ENCODE results near the gene PCDHGB3. TPM values are rescaled to one million over a fixed set of nuclear protein-coding genes. Genes with fewer than 3 reads are reported as not detected.
"Not testable (repeated sequence)": the region's sequence is repeated elsewhere in the genome, so short reads cannot be mapped to it uniquely, and the experiment has no call there.

The PCDHGB3 gene
- total RNA-seq, 2 experiments from 2014 or later: 0.44 to 0.82 TPM

DNA sequence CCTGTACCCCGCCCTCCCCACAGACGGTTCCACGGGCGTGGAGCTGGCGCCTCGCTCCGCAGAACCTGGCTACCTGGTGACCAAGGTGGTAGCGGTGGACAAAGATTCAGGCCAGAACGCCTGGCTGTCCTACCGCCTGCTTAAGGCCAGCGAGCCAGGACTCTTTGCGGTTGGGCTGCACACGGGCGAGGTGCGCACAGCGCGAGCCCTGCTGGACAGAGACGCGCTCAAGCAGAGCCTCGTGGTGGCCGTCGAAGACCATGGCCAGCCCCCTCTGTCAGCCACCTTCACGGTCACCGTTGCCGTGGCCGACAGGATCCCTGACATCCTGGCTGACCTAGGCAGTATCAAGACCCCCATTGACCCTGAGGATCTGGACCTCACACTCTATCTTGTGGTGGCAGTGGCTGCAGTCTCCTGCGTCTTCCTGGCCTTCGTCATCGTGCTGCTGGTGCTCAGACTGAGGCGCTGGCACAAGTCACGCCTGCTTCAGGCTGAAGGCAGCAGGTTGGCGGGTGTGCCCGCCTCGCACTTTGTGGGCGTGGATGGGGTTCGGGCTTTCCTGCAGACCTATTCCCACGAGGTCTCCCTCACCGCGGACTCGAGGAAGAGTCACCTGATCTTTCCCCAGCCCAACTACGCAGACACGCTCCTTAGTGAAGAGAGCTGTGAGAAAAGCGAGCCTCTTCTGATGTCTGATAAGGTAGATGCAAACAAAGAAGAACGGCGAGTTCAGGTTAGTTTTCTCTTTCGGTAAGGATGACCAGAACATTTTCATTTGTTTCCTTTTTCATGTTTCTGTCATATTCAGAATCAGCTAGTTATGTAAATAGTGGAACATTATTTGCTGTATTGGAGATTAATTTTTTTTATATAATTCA lies 3.8 kb upstream of the PCDHGB3 start:
- Mint-ChIP-seq H3K4me1 (peaks cover 4% of the 10 kb centered on the region), H3K9me3 (peaks cover 22% of the 10 kb centered on the region), H3K27ac (no peak overlapping the region), H3K27me3 (peaks cover 64% of the 10 kb centered on the region), H3K4me3 (no peak overlapping the region), H3K36me3 (peaks cover 15% of the 10 kb centered on the region)
- DNase-seq (no peak), ATAC-seq (ENCODE audit: low read depth) (no peak)
- POLR2A ChIA-PET: no interaction called here

DNA sequence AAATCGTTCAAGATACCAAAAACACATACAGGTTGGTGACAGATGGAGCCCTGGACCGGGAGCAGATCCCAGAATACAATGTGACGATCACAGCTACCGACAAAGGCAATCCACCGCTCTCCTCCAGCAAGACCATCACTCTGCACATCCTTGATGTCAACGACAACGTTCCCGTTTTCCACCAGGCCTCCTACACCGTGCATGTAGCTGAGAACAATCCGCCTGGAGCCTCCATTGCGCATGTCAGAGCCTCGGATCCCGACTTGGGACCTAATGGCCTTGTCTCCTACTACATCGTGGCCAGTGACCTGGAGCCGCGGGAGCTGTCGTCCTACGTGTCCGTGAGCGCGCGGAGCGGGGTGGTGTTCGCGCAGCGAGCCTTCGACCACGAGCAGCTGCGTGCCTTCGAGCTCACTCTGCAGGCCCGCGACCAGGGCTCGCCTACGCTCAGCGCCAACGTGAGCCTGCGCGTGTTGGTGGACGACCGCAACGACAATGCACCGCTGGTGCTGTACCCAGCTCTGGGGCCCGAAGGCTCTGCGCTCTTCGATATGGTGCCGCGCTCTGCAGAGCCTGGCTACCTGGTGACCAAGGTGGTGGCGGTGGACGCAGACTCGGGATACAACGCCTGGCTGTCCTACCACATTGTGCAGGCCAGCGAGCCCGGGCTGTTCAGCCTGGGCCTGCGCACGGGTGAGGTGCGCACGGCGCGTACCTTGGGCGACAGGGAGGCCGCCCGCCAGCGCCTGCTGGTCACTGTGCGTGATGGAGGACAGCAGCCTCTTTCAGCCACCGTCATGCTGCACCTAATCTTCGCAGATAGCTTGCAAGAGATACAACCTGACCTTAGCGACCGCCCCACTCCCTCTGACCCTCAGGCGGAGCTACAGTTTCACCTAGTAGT lies 1.8 kb downstream of the PCDHGB3 start:
- Mint-ChIP-seq H3K9me3 (peaks cover 26% of the 10 kb centered on the region), H3K27ac (no peak overlapping the region), H3K36me3 (no peaks in the 10 kb centered on the region), H3K27me3 (peaks cover 42% of the 10 kb centered on the region), H3K4me3 (no peak overlapping the region), H3K4me1 (peaks cover 4% of the 10 kb centered on the region)
- no peak for ATAC-seq (ENCODE audit: low read depth)
- POLR2A ChIA-PET: no interaction called here
- no peak for DNase-seq

DNA sequence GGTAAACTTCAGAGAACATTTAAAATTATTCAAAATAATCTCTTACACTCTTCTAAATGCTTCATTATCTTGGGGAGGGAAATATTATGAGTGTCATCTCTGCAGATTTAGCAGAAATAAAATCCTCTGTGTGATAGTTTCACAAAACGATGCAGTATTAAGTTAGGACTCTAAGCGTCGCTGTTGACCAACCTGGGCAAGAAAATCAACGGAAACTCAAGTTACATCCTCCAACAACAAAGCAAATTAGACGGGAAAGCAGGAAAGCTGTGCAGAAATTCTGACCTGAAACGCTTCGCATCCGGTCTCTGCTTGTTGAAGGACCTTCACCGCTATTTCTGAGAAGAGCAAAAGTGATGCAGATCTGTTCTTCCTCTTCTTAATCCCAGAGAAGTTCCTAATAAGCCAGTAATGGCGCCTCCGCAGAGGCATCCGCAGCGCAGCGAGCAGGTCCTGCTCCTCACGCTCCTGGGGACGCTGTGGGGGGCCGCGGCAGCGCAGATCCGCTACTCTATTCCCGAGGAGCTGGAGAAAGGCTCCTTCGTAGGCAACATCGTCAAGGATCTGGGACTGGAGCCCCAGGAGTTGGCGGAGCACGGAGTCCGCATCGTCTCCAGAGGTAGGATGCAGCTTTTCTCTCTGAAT lies 3.8 kb downstream of the PCDHGB3 start, which contains the start of gene PCDHGA6:
Gene PCDHGA6, plus strand, starts transcription at position 219 of the 645 bp plus-strand sequence. Its CDS starts 193 bp downstream, at position 412.
- H3K27ac Mint-ChIP-seq: no peak within 1 kb of the TSS
- peaks cover 39% of the 10 kb centered on the region for H3K27me3 Mint-ChIP-seq
- peaks cover 28% of the 10 kb centered on the region for H3K9me3 Mint-ChIP-seq
- H3K4me1 Mint-ChIP-seq: peaks cover 4% of the 10 kb centered on the region
- POLR2A ChIA-PET: interaction anchor here (0.9 kb wide), 1 partner anchor 53 kb away, joined by 3 read pairs; the partner anchor contains the start of gene TAF7
- H3K4me3 Mint-ChIP-seq: peak within 1 kb of the TSS; percentile 39
- ATAC-seq (ENCODE audit: low read depth) (no peak), DNase-seq (no peak)
- H3K36me3 Mint-ChIP-seq: no peaks in the 10 kb centered on the region

- POLR2A ChIA-PET: no interaction called here
- no peak for ATAC-seq (ENCODE audit: low read depth)
- Mint-ChIP-seq H3K36me3 (no peaks in the 10 kb centered on the region), H3K9me3 (peaks cover 29% of the 10 kb centered on the region), H3K4me1 (peaks cover 4% of the 10 kb centered on the region), H3K4me3 (no peak overlapping the region), H3K27ac (no peak overlapping the region), H3K27me3 (peaks cover 35% of the 10 kb centered on the region)
- DNase-seq: no peak
These were observed 4.6 kb downstream of the PCDHGB3 start for GRCh38 chr5:141374627-141375026.

- H3K9me3 Mint-ChIP-seq: peaks cover 33% of the 10 kb centered on the region
- ATAC-seq (ENCODE audit: low read depth); H3K4me1 Mint-ChIP-seq; H3K4me3 Mint-ChIP-seq; H3K36me3 Mint-ChIP-seq; DNase-seq; H3K27ac Mint-ChIP-seq: not testable (repeated sequence)
- POLR2A ChIA-PET: interaction anchor here (0.6 kb wide), 1 partner anchor 55 kb away, joined by 3 read pairs; the partner anchor contains the start of gene TAF7
- H3K27me3 Mint-ChIP-seq: peaks cover 35% of the 10 kb centered on the region
These were observed 5.6 kb downstream of the PCDHGB3 start for GRCh38 chr5:141375444-141376155.

DNA sequence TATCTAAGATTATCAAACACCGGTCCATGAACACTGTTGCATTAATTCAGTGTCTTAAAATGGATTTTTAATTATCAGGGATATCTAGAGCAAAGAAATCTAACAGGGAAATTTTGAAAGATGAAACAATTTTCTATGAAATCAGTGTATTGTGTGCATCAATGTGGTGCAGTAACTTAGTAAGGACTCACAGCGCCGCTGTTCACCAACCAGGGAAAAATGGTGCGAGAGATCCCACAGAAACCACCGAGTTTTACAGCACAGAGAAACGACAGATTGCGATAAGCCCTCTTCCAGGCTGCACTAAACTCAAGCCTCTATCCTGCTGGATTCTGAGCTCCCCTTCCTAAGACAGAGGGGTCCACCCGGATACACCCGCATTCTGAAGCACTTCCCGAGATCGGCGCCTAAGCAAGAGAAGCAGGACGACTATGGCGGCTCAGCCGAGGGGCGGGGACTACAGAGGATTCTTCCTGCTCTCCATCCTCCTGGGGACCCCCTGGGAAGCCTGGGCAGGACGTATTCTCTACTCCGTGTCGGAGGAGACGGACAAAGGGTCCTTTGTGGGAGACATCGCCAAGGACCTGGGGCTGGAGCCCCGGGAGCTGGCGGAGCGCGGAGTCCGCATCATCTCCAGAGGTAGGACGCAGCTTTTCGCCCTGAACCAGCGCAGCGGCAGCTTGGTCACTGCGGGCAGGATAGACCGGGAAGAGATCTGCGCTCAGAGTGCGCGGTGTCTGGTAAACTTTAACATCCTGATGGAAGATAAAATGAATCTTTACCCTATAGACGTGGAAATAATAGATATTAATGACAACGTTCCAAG lies 12.6 kb downstream of the PCDHGB3 start, which contains the start of gene PCDHGA7:
Gene PCDHGA7, plus strand, starts transcription at position 274 of the 826 bp plus-strand sequence. Its CDS starts 158 bp downstream, at position 432.
- H3K27ac Mint-ChIP-seq: no peak within 1 kb of the TSS
- ATAC-seq (ENCODE audit: low read depth) (no peak), DNase-seq (no peak)
- peaks cover 14% of the 10 kb centered on the region for H3K9me3 Mint-ChIP-seq
- H3K27me3 Mint-ChIP-seq: peaks cover 27% of the 10 kb centered on the region
- H3K4me3 Mint-ChIP-seq: peak within 1 kb of the TSS; percentile 64
- POLR2A ChIA-PET: no interaction called here
- no peaks in the 10 kb centered on the region for H3K36me3 Mint-ChIP-seq
- H3K4me1 Mint-ChIP-seq: no peaks in the 10 kb centered on the region

- Mint-ChIP-seq H3K27ac (no peak overlapping the region), H3K27me3 (peaks cover 29% of the 10 kb centered on the region), H3K36me3 (peaks cover under 1% of the 10 kb centered on the region), H3K4me3 (no peak overlapping the region), H3K9me3 (peaks cover 16% of the 10 kb centered on the region), H3K4me1 (no peaks in the 10 kb centered on the region)
- POLR2A ChIA-PET: no interaction called here
- no peak for ATAC-seq (ENCODE audit: low read depth)
- no peak for DNase-seq
These were observed 13.3 kb downstream of the PCDHGB3 start for GRCh38 chr5:141383345-141383744.

DNA sequence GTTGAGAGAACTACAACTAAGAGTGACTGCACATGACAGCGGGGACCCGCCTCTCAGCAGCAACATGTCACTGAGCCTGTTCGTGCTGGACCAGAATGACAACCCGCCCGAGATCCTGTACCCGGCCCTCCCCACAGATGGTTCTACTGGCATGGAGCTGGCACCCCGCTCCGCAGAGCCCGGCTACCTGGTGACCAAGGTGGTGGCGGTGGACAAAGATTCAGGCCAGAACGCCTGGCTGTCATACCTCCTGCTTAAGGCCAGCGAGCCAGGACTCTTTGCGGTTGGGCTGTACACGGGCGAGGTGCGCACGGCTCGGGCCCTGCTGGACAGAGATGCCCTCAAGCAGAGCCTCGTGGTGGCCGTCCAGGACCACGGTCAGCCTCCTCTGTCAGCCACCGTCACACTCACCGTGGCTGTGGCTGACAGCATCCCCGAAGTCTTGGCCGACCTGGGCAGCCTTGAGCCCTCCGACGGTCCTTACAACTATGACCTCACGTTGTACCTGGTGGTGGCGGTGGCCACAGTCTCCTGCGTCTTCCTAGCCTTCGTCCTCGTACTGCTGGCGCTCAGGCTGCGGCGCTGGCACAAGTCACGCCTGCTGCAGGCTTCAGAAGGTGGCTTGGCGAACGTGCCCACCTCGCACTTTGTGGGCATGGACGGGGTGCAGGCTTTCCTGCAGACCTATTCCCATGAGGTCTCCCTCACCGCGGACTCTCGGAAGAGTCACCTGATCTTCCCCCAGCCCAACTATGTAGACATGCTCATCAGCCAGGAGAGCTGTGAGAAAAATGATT lies 14.6 kb downstream of the PCDHGB3 start:
- DNase-seq: no peak
- POLR2A ChIA-PET: no interaction called here
- Mint-ChIP-seq H3K36me3 (peaks cover 3% of the 10 kb centered on the region), H3K27ac (no peak overlapping the region), H3K4me1 (no peaks in the 10 kb centered on the region), H3K4me3 (no peak overlapping the region), H3K27me3 (peaks cover 38% of the 10 kb centered on the region), H3K9me3 (peaks cover 19% of the 10 kb centered on the region)
- ATAC-seq (ENCODE audit: low read depth): no peak

DNA sequence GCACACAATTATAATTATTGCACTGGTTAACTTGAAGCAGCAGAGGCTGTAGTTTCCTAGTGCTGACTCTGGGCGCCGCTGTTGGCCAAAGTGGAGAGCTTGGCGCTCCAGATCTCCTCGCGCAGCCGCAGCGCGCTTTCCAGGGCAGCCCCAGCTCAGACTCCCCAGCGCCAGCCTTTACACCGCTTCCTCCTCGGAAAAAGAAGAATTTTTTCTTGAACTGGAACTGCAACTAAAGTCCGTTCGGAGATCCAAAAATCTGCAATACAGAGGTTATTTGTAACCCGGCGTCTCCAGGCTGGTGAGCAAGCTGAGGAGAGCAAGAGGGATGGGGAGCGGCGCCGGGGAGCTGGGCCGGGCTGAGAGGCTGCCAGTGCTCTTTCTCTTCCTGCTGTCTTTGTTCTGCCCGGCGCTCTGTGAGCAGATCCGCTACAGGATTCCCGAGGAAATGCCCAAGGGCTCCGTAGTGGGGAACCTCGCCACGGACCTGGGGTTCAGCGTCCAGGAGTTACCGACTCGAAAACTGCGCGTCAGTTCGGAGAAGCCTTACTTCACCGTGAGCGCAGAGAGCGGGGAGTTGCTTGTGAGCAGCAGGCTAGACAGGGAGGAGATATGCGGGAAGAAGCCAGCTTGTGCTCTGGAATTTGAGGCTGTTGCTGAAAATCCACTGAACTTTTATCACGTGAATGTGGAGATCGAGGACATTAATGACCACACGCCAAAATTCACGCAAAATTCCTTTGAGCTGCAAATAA lies 17.7 kb downstream of the PCDHGB3 start, which contains the start of gene PCDHGB4:
Gene PCDHGB4, plus strand, starts transcription at position 142 of the 755 bp plus-strand sequence. Its CDS starts 187 bp downstream, at position 329.
- Mint-ChIP-seq H3K27ac (peak within 1 kb of the TSS; percentile 56), H3K4me3 (peak within 1 kb of the TSS; percentile 30), H3K9me3 (peaks cover 18% of the 10 kb centered on the region), H3K27me3 (peaks cover 36% of the 10 kb centered on the region)
- POLR2A ChIA-PET, H3K4me1 Mint-ChIP-seq, H3K36me3 Mint-ChIP-seq: not testable (repeated sequence)
- peak; percentile 52 for DNase-seq
- ATAC-seq (ENCODE audit: low read depth): peak; percentile 58

DNA sequence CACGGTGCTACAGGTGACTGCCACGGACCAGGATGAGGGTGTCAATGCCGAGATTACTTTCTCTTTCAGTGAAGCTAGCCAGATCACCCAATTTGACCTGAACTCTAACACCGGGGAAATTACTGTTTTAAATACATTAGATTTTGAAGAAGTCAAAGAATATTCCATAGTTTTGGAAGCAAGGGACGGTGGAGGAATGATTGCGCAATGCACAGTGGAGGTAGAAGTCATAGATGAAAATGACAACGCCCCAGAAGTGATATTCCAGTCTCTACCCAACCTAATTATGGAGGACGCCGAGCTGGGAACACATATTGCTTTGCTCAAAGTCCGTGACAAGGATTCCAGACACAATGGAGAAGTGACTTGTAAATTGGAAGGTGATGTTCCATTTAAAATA lies 18.6 kb downstream of the PCDHGB3 start:
- peak overlapping the region; percentile 56 for H3K27ac Mint-ChIP-seq
- no peak for DNase-seq
- no peaks in the 10 kb centered on the region for H3K4me1 Mint-ChIP-seq
- no peak overlapping the region for H3K4me3 Mint-ChIP-seq
- H3K36me3 Mint-ChIP-seq: peaks cover 7% of the 10 kb centered on the region
- no peak for ATAC-seq (ENCODE audit: low read depth)
- POLR2A ChIA-PET: no interaction called here
- peaks cover 30% of the 10 kb centered on the region for H3K27me3 Mint-ChIP-seq
- peaks cover 21% of the 10 kb centered on the region for H3K9me3 Mint-ChIP-seq
